ENCODE results near the gene TIMM23.
"Not testable (repeated sequence)": the region's sequence is repeated elsewhere in the genome, so short reads cannot be mapped to it uniquely, and the experiment has no call there.

The TIMM23 gene

DNA sequence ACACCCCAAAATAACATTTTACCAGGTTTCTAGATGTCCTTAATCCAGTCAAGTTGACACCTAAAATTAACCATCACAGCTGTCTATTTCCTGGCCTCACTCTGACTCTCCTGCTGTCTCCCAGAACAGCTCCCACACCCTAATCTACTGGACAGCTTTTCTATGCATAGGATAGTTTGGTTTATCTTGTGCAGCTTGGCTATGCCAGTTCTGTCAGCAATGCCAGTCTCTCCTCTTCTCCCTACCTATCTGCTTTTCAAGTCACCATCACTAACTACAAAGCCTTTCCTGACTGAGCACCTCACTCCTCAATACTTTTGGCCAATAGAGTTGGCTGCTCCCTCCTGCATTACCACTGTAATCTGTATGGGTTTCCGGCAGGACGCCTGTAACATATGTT is 53.1 kb downstream of the TIMM23 start:
- DNase-seq: no peak

DNA sequence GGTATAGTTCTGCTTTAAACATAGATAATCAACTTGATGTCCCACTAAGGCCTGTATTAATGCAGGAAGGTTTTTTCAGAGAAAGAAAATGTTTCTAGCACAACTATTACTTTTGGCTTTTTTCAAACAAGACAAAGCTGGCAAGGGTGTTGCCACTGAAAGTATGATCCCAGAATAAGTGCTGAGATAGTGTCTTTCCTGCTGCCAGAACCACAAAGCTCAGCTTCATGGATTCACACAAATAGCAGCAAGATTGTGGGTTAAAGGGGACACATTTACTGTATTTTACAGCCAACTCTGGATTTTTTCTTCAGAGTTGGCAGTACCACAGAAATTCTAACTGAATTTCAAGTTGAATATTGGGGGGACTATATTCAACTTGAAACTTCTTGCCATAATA is 53.8 kb downstream of the TIMM23 start:
- DNase-seq: no peak

DNA sequence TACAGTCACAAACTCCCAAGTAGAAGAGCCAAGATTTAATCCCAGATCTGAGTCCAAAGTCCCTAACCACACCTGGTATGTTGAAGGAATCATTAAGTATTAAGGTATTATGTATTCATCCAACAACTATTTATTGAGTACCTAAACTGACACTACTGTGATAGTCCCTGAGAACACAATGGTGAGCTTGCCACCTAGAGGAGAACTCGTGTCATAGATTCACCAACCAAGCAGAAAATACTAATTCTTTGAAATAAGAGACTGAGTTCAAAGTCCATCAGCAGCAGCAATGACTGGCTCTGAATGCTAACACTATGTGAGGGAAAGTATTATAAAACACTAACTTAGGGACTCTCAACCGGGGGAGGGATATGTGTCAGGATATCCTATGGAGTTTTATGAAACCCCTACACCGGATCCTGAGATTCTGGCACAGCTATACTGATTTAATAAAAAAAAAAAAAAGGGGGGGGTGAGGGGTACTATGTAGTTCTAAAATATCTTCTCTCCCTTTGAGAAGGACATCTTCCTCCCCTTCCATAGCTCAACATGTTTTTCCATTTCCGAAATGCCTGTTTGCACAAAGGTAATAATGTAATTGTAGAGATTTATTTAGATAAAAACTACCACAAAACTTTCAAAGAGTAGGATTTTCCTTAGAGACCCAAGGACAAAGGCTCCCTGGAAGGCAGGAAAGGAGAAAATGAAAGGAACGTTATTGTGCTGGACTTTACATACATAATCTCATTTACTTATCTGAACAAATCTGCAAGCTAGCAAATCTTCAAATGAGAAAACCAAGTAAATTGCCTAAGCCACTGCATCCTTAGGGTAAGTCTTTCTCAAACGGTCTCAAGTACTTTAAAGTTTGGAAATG is 56.5 kb downstream of the TIMM23 start:
- no peak for DNase-seq

DNA sequence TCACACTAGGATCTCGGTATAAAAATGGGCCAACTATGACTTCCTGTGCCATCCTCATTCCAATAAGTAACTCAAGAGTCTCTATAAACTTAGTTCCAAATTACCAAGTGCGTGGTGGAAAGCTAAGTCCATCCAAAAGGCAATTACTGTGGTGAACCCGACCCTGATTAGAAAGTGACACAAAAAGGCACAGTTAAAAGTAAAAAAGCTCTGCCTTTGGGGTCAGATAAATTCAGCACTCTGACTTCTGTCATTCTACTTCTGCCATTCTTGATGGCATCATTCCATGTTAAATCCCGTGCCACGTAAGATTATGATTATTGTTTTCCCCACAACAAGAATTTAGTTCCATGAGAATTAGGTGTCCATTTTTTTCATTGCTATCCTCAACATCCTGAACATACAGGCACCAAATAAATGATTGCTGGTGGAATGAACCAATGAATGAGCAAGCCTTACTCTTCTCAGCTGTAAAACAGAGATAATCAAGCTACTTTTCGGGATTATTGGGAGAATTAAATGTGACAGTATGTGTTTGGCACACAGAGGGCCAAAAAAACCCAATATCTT is 57.3 kb downstream of the TIMM23 start:
- DNase-seq: no peak

DNA sequence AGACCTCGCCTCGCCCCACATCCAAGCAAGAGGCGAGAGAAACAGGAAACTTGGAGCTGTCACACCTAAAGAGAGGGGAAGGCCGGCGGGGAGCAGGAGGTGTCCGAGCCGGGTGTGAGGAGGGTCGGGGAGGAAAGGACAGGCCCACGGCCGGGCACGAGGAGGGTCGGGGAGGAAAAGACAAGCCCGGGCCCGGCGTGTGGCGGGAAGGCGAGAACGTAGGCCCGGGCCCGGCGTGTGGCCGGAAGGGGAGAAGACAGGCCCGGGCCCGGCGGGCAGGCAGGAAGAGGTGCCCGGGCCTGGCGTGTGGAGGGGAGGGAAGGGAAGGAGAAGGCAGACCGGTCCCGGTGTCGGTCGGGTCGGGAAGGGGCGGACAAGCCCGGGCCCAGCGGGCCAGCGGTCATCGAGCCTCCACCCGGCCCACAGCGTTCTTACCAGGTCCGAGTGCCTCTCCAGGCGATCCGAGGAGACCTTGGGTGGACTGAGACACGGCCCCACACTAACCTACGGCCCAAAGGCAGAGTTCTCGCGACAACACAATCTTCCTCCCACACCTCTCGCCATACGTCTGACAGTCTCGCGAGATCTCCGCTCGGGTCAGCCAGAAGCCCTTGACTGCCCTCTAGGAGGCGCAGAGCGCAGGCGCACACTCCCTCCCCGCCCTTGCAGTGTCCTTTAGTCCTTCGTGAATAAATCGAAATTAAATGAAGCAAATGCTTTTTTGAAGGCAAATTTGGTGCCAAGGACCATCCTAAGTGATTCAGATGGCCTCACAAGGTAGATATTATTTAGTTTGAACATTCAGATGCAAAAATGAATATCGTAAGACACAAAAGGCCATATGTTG is 58.0 kb downstream of the TIMM23 start, which contains the start of gene NCOA4:
TSS of gene NCOA4 (minus strand) at position 533 of the 847 bp plus-strand sequence. CDS start 13,943 bp downstream, outside the sequence.
- peak; percentile 91 to 94 for DNase-seq

DNA sequence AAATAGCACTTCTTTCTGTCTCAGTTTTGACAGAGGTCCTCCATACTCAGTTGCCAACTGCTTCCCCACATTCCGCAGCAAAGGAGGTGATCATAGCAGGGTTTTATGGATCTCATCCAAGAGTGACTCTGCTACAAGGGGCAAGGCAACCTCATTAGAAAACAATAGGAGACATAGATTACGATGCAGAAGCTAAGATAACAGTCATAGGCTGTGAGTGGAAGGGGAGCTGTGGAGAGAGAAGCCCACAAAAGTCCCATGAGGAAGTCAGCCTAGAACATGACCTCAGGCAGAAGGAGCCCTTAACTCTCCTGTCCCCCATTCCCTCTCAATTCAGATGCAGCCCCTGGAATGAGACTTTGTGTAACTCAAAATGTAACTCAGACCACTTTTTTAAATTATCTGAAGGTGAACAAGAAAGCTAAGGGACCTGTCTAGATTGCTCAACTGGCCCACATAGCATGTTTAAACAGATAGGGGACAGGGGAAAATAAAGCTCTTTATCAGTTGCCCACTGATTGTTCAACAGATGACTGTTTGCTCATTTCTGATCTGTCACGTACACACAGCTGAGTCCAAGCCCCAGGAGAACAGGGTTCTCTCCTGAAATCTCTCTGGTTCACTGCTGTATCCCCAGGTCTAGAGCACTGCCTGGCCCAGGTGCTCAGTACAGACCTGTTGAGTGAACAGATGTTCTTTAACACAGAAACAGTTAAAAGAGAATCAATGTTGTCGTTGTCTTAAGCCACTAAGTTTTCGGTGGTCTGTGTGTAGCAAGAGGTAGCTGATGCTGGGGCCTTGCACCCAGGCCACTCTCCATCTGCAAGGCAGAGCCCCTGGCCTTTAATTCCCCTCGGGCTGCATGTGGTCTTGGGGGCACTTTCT is 59.6 kb downstream of the TIMM23 start:
- DNase-seq: no peak

DNA sequence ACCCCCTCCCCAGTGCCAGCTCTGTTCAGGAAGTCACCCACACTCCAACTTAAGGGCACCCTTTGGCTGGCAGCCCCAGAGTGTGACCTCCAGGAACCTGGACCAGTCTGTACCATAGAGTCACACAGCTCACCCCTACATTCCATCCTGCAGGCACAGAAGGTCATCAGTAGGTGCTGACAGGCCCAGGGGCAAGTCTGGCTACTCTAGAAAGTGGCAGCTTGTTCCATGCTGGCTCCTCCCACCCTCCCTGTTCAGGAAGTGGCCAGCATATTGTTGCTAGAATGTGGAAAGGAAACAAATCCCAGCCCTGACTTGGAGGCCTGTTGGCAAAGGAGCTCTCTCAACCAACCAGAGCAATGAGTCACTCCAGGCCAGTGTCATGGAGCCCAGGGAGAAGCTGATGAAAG is 61.3 kb downstream of the TIMM23 start:
- no peak for DNase-seq

DNA sequence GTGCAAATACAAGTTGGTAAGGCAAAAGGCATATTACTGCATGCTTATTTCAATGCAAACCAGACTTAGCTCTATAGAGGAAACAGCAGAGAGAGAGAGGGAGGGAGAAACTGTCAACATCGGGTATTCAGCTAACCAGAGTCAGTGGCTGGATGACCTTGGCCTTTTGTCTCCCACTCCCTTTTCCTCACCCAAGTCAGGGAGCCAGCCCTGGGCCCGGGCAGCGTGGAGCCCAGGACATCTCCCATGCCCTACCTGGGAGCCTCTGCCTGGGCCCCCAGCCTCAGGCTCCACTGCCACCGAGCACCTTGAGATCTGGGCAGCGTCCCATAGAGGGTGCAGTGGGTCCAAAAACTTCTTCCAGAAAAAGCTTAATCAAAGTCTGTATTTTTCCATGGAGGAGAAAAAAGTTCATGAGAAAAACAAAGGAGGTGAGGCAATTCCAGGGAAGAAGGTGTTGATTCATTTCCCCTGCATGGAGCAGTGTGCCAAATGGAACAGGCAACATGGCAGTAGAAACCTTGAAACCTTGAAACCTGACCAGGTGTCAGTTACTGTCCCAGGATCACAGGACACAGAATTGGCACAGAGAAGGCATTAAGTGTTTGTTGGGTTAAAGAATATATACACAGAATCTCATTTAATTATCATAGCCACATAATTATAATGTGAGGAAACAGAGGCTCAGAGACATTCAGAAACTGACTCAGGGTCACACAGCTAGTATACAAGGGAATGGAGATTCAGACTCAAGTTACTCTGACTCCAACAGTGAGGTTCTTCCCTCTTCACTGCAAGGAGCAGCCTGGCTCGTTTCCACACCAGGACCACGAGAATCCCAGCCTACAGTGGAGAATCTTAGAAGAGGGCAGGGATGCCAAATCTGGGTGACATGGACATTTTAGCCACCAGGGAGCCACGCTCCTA is 63.9 kb downstream of the TIMM23 start:
- no peak for DNase-seq

DNA sequence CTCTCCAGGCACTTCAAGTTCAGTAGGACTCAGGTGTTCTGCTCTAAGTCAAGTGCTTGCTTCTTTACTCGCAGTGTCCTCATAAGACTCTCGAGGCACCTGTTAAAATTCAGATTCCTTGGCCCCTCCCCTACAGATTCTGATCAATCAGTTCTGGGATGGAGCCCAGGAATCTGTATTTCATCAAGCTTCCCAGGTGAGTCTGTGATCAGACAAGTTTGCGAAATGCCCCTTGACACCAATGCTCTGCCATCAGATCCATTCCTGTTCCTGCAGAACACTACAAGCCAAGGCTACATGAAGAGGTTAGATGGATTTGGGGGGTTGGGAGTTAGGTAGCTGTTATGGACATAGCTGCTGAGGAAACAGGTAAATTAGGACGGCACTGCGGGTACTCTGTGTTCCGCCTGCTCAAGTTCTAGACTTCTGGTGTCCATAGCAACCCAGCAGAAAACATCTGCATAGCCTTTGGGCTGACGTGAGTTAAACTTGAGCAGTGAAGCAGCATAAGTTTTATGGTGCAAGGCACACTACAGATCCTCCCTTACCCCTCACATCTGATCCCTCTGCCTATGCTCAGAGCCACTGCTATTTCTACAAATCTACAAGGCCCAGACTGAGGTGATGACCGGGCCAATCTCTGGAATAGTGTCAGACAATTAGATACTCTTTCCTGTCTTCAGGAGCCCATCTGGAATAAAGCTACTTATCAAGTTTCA is 65.0 kb downstream of the TIMM23 start:
- no peak for DNase-seq

DNA sequence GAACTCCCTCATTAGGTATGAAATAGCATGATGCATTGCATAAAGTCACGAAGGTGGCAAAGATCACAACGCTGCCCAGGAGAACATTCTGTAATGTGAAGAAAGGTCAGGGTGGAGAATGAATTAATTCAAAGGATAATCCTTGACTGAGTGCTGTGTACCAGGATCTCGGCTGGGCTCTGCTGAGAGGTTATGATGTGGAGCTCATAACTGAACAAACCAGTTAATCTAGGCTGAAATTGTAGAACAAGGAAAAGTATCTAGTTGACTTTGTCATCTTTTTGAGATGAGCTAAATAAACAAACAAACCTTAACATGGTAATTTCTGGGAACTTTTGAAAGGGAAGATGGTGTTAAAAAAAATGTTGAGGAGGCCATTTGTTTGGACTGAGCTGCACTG is 67.7 kb downstream of the TIMM23 start:
- no peak for DNase-seq

DNA sequence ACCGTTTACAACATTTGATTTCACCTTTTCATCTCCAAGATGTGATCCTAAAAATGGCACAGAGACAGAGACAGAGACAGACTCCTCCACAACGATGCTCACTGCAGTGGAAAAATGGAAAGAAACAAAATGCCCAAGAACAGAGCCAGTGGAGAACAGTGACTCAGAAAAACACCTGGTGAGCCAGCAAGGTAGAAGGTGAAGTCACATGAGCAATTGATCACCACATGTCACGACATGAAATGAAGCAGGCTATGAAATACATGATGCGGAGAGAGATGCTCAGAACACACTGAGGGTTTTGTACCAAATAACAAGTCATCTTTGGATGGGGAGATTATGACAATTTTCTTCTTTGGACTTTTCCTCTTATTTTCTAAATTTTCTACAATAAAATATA is 70.2 kb downstream of the TIMM23 start:
- no peak for DNase-seq

DNA sequence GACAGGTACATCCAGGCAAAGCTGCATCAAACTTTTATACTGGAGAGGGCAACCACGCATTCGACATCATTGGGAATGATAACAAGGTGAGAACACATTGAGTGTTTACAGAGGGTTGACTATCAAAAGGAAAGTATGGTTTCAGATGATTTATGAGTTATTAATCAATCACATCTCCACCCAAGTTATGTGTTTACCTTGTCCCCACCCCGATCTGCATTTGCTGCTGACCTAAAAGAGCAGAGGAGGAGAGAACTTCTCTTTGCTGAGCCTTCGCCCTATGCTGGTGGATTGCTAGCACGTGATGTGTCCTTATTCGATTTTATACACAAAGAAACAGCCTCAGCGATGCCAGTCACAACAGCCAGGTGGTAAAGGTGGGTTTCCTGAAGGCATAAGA is 74.0 kb downstream of the TIMM23 start, which contains the start of gene MSMB:
TSS of gene MSMB (minus strand) at position 9 of the 400 bp plus-strand sequence. CDS start 32 bp downstream, outside the sequence.
- no peak for DNase-seq

DNA sequence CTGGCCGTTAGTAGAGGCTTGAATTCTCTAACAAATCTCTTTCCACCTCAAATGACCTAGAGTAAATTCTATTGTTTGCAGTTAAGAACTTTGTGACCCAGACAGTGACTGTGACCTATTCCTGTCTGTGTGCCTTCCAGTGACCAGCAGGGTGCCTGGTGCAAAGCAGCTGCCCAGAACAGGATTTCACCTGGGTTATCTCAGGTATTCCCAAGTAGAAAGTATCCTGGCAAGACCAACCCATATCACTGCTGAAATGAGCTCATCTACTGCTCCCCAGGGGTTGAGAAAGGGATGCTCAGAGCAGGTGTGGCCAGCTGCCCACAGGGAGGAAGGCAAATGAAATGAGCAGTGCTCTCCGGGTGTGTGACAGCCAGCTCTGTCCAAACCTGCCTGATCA is 75.9 kb downstream of the TIMM23 start:
- no peak for DNase-seq

DNA sequence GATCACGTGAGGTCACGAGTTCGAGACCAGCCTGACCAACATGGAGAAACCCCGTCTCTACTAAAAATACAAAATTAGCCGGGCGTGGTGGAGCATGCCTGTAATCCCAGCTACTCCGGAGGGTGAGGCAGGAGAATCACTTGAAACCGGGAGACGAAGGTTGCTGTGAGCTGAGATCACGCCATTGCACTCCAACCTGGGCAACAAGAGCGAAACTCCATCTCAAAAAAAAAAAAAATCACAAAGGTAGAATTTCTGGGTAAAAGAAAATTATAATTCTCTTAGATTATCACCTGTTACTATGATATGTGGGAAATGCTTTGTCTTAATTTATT is 77.2 kb downstream of the TIMM23 start:
- not testable (repeated sequence) for DNase-seq

DNA sequence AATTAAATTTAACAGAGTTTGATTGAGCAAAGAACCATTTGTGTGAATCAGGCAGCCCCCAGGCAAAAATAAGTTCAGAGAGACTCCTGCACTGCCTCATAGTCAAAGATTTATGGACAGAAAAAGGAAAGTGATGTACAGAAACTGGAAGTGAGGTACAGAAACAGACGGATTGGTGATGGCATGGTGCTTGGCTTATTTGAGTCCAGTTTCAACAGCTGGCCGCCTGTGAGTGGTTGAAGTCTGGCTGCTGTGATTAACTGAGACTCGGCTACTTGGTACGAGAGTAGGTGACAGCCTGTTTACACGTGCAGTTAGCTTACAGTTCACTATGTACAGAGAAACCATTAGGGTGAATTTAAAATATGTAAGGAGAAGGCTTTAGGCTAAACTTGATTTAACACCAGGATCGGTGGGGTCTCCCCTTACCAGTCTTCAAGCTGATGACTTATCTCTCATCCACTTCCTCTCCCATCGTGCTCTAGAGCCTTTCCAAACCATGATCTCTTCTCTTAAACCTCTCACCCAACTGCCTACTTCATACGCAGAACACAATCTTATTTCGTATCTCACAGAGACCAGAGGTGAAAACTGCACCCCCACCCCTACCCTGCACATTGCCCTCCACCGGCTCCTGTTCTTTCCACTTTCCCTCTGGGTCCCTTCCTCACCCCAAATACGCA is 78.8 kb downstream of the TIMM23 start:
- no peak for DNase-seq

DNA sequence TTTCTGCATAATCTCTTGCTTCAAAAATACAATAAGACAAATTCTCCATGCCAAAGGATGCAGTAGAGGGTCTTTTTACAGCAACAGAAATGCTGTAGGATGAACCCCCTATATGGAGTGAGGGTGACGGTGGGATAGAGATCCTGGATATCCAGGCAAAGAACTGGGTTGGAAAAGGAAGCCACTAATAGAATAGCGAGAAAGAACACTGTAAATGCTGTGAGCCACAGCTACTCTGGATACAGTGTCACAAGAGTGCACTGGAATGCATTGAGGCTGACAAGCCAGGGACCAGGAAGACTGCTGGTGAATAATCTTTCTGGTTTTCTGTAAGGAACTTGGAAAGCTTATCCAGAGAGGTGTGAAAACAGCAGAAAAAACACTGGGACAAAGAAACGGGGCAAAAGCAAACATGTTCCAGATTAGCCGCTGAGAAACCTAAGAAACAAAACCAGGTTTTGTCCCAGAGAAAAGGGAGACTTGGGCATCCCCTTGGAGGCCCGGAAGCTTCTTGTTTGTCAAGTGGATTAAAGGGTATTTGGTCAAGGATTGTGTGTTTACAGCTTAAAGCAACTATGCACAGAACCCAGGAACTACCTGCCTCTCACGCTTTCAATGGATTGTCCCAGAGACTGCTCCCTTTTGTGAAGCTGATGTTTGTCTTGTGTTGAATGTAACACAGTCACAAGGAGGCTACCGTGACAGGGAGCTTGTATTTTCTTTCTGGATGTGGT is 79.9 kb downstream of the TIMM23 start:
- no peak for DNase-seq

DNA sequence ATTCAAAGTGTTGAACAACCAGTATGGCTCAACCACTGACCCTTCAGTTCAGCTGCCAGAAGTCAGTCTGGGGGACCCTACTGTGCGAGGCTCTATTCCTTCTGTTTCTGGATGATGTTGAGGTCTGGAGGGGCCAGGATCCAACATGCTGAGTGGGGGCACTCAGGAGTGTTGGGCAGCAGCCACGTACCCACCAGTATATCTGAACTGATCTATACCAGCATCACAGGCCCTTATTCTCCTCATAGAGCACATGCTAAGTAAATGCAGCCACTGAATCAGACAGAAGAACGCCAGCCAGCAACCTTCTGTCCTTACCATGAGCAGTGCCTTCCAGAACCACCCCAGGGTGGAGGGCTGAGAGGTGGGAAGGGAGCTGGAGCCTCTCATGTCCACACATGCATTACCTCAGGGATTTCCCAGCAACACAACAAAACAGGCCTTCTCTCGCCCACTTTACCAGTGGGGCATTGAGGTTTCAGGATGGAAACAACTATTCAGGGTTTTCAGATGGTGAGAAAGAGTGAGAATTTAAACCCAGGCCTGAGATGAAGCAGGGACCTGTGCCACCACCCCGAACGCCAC is 80.6 kb downstream of the TIMM23 start:
- DNase-seq: no peak
